ENCODE results near the gene ARPC5. TPM values are rescaled to one million over a fixed set of nuclear protein-coding genes. Genes with fewer than 3 reads are reported as not detected.
"Not testable (repeated sequence)": the region's sequence is repeated elsewhere in the genome, so short reads cannot be mapped to it uniquely, and the experiment has no call there.

ARPC5 gene
- total RNA-seq, 2 experiments from 2014 or later, result 131 to 137 TPM

DNA sequence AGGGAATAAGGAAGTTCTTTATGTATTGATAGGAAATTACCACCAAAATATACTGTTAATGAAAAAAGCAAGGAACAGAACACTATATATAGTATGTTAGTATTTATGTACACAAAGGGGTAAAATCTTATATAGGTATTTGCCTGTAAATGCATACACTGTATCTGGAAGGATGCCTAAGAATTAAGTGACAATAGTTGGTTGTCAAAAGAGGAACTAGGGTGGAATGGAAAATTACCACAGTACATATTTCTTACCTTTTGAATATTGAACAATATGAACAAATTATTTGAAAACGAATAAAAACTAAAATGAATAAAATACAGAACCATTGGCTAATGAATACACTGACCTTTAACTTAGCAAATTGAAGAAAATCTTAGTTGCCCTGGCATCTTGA, 13.6 kb downstream of the ARPC5 start:
- CTCF ChIA-PET, result no interaction called here
- POLR2A ChIA-PET, result no interaction called here

DNA sequence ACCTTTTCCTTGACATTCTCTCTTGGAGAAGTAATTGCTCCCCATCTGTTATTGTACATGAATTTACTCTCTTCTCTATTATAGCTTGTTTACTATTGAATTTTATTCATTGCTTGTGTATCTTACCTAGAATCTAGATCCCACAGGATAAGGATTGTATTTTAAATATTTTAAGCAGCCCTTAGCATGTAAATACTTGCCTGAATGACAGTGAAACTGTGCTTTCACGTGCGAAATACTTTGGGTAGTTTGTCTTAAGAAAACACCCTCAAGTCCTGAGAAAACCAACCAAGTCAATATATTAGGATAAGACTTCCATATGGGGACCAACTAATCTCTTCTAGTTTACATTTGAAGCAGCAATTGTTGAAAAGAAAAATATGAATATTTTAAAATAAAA, 15.3 kb downstream of the ARPC5 start:
- ChIA-PET POLR2A (no interaction called here), CTCF (no interaction called here)

DNA sequence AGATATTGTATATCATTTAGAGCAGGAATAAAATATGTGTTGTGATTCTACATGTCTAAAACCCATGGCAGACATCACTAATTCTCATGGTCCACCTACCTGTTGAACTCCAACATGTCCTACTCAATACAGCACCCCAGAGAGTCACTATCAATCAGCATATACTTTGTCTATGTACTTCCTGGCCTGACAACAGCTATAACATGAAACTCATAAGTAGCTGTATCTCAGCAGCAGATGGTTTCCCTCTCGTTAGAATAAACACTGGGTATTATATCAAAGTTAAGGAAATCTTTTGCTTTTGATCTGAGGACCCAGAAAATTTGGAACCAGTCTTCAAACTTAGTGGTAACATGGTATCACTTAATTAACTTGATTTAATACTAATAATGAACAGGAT, 15.8 kb downstream of the ARPC5 start:
- ChIA-PET CTCF (no interaction called here), POLR2A (no interaction called here)

DNA sequence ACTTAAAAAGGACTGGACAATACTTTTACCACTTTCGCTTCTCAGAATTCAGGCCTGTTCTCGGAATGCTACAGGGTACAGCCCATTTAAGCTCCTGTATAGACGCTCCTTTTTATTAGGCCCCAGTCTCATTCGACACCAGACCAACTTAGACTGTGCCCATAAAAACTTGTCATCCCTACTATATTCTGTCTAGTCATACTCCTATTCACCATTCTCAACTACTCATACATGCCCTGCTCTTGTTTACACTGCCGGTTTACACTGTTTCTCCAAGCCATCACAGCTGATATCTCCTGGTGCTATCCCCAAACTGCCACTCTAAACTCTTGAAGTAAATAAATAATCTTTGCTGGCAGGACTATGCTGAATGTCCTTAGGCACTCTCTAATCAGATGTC, 17.4 kb downstream of the ARPC5 start:
- POLR2A ChIA-PET, CTCF ChIA-PET: not testable (repeated sequence)

DNA sequence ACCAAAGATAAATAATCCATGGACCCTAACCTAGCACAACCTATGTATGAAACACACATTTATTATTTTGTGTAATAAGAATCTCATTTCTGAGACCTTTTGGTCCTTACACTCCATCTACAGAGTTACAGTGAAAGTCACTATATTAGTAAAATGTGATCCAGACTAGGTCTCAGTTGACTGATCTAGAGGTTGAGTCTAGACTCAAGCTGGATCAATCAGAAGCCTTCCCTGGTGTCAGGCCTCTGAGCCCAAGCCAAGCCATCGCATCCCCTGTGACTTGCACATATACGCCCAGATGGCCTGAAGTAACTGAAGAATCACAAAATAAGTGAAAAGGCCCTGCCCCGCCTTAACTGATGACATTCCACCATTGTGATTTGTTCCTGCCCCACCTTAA, 22.6 kb downstream of the ARPC5 start:
- CTCF ChIA-PET, POLR2A ChIA-PET: not testable (repeated sequence)

DNA sequence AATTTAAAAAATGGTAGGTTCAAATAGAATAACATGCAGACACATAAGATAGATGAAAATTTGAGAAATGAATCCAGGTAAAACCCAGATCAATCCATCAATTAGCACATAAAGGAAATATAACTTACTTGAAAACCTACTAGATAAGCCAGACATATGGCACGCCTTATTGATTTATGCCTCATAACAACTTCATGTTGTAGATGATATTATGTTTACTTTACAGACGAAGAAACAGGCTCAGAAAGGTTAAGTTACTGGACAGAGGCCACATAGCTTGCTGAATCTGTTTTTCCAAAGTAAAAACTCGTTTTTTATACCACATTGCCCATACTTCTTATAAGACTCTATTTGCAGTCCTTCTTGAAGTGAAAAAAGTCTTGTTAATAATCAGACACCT, 23.2 kb downstream of the ARPC5 start:
- CTCF ChIA-PET, result no interaction called here
- POLR2A ChIA-PET, result no interaction called here

DNA sequence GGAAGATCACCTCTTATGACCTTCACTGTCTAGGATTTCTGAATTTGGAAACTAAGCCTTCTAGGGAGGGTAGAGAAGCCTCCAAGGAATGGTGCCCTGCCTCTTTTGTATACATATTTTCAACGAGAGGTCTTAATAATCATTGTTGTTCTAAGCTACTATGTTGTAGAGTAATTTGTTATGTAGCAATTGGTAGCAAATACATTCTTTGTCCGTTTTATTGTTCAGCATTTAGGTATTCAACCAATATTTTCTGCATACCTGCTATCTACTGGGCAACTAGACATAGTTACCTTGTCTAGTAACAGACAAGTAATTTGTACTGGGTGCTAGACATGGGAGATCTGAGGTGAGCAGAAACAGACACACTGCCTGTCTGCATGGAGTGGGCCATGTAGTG, 24.6 kb downstream of the ARPC5 start:
- ChIA-PET CTCF (no interaction called here), POLR2A (no interaction called here)

DNA sequence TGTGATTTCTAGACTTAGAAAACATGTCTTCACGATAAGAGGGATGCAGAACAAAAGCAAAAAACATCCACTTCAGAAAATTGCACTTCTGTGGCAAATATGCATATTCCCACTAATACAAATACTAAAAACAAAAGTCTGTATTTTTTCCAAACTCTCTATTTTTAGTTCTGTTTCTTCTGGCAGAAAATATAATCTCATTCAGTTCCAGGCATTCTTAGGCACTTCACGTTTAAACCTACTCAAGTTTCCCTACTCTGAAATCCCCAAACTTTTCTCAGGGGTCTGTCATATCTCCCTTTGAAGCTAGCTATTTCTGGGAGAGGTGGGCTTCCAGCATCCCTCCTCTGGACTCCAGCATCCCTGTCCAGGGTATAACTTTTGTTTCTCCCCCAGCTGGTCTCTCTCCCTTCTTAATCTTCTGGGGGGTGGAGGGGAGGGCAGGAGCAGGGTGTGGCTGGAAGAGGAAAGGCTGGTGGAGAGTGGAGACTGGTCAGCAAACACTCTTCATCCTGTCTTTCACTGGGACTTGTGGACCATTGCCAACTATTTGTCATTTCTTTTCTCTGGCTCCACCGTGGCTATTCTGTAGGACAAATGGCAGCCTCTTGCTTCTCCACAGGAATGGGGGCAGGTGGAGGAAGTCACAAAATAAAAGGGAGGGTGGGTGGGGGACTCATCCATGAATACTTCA, 25.7 kb downstream of the ARPC5 start:
- POLR2A ChIA-PET, result no interaction called here

DNA sequence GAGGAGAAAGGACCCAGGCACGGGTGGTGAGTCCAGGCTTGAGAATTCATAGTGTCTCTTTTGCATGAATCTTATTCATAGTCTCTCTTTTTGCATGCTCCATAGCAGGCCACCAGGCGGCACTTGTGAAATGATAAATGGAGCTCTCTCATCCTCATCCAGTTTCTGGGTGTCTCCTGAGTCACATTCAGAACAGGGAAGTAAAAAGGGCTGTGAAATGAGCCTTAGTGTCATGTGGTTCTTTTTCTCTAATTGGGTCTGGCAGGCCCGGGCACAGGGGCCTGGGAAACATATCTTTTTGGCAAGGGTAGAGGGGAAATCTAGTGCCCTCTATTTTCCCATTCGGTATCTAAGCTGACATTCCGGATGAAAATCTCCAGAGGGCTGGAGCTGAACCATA, 26.3 kb downstream of the ARPC5 start:
- ChIA-PET POLR2A (no interaction called here), CTCF (interaction anchor here (0.5 kb wide), 1 partner anchor 29 kb away, joined by 3 read pairs; no protein-coding TSS in a partner anchor)

More for the DNA sequence above, 25.7 kb downstream of the ARPC5 start:
- CTCF ChIA-PET, result interaction anchor here (0.5 kb wide), 1 partner anchor 30 kb away, joined by 3 read pairs; no protein-coding TSS in a partner anchor

DNA sequence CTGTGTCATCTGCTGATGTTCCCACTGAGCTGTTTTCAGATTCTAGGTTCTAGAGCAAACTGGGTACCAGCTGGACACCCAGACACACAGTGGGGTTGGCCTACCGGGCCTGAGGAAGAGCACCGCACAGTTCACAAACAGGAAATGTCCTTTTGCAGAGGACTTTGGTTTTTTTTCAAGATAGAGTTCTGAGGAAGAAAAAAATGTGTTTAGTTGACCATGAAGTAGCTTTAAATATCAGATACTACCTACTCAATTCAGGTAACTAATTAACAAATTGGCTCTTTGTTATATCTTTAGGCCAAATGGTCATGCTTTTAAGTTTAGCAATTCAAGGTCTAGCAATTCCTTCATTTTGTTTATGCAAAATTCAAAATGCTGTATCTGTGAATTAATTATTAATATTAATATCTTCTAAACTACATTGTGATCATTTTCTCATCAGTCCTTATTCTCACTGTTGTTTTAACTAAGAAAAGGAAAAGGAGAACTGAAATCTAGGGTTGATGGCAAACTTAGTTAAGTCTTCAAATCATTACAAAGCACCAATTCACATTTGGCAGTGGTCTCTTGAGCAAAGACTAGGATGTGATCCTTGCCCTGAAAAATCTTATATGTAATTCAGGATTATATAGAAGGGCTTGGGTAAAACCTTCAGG, 28.1 kb downstream of the ARPC5 start:
- ChIA-PET POLR2A (no interaction called here), CTCF (no interaction called here)

DNA sequence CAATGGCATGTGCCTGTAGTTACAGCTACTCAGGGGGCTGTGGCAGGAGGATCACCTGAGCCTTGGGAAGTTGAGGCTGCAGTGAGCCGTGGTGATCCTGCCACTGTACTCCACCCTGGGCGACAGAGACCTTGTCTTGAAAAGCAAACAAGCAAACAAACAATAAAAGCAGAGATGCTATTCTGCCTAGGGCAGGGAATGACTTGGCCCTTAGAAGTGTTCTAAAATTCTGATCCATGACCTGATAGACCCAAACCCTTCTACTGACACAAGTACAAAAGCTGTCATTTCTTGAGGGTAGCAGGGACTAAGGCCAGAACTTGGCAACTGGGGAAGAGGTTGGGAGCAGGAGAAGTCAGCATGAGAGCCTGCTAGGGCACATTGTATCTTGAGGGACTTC, 29.7 kb downstream of the ARPC5 start:
- ChIA-PET CTCF (no interaction called here), POLR2A (no interaction called here)

DNA sequence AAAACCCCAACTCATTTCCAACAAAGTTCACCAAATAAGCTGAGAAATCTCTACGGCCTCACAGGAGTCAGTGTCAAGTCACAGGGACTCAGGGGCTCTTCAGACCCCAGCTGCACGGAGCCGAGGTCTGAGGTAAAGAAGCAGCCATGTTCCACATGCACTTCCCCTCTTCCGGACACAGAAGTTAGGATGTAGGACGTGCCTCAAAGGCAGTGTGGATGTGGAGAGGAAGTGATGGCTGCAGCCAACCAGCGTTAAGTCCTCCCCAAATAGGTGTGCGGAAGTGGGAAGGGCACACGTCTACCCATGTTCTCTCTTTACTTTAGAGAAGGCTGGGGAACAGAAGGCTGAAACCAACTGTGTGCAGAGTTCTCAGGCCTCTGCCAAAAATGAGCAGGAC, 30.8 kb downstream of the ARPC5 start:
- ChIA-PET POLR2A (no interaction called here), CTCF (no interaction called here)

DNA sequence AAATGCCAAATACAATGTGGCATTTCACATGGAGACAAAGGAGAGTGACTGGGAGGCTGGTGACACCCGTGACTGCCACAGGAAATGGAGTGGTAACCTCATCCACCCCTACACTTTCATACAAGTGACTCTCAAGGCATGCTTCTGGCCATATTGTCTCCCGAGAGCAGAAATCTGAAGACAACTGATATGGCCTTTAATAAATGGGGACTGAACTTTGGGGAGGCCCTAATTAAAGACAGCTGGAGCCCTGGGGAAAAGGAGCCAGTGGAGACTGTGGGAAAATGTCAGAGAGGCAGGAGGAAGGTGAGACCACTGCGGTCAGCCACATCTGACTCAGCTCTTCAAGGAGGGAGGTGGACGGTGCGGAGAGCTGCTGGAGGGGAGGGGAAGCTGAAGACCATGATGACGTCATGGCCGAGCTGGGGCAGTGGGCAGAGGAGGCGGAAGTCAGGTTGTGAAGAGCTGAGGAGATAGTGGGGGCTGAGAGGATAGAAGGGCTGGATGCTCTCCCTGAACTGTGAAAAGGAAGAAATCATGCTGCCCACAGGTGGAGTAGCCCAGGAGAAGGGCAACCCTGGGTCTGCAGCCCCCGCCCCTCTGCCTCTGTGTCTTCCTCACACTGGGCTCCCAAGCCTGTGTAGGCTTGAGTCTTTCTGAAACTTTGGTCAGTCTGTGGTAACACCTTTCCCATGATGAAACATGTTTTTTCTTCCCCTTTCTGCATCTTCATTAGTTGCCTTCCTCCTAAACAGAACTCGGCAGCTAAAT, 31.4 kb downstream of the ARPC5 start:
- POLR2A ChIA-PET, result no interaction called here

DNA sequence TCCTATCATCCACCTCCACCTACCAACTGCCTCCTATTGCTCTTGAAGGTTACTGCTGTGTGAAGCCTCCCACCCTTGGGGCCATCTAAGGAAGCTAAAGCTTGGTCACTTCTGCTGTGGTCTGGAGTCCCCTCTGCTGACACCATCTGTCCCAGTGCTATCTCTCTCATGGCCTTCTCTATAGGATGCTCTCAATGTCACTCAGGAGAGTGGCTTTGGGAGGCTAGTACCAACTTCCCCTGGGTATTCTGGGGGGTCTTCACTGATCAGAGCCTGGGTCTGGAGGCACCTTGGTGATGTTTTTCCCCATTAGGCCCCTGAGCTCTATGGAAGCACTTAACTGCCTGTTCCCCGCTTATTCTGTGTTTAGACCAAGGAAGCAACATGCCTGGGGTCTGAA, 33.1 kb downstream of the ARPC5 start:
- POLR2A ChIA-PET, result no interaction called here
- CTCF ChIA-PET, result no interaction called here

More for the DNA sequence above, 31.4 kb downstream of the ARPC5 start:
- CTCF ChIA-PET, result no interaction called here

DNA sequence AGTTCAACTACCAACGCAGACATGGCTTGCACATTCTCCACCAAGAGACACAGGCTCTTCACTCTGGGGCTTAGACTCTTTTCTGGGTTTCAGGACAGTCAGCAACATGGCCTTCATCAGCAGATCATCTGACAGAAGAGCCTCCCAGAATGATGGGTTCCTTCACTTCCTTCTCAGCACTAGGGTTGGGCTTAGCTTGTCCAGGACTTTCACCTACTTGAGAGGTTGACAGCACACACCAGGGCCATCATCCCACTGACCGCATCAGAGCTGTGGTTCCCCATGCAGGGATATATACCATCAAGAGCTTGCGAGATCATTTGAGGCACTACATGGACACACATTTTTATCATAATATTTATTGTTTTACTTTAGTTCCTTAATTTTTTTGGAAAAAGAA, 34.9 kb downstream of the ARPC5 start:
- ChIA-PET POLR2A (no interaction called here), CTCF (interaction anchor here (1.4 kb wide), 1 partner anchor 10 kb away, joined by 4 read pairs; the partner anchor contains the start of gene NCF2)

DNA sequence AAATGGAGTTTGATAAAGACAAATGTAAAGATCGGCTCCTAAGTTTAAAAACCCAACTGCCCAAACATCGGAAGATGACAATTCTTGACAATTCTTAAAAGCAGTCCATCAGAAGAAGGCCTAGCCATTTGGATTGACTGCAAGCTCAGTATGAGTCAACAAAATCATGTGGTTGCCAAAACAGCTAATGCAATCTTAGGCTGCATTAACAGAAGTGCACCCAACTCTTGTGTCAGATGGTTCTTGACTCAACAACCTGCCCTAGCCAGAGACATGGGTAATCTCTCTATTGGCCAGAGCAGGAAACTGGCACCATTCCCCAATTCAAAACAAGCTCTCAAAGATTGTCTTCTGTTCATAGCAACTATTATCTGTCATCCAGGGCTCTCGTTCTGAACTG, 35.4 kb downstream of the ARPC5 start:
- ChIA-PET CTCF (interaction anchor here (1.4 kb wide), 1 partner anchor 10 kb away, joined by 4 read pairs; the partner anchor contains the start of gene NCF2), POLR2A (no interaction called here)

DNA sequence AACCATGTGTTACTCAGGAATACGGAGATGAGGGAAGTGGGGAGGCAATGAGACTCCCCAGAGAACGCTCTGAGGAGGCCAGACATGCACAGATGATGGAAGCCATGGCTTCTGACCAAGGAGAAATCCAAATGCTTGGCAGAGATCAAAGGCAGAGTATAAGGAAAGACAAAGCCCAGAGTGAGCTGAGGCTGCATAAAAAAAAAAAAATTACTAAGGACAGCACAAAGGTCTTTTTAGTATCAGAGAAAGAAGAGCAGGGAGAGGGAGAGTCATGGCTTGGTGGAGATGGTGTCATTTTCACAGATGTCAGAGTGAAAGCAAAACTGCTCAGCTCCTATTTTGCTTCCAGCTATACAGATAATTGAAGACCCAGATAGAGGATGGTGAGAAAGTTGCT, 37.2 kb downstream of the ARPC5 start:
- ChIA-PET POLR2A (no interaction called here), CTCF (interaction anchor here (0.8 kb wide), 1 partner anchor 86 kb away, joined by 3 read pairs; no protein-coding TSS in a partner anchor)

DNA sequence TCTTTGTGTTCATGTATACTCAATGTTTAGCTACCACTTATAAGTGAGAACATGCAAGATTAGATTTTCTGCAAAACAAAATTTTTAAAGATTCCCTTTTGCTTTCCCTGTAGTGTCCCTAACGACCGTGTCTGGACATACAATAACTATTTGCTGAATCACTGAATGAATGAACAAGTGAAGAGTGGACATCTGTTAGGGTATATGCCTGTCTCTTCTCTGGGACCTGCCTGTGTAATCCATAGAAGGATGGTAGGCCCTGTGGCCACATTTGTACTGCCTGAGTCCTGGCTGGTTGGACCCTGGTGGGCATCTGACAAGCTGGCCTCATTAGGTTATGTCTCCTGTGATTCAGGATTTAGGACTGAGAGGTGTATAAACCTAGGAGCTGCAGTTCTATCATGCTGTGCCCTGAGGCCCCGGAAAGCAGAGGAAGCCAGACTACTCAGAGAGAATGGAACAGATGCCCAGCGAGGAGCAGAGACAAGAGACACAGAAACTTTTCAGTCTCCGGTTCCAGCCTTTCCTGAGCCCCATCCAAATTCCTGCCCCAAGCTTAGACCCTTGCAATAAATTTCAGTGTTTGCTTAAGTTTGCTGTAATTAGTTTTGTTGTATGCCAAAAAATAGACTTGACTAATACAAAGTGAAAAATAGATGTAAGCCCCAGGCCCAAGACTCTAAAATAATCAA, 37.8 kb downstream of the ARPC5 start:
- POLR2A ChIA-PET, result no interaction called here

DNA sequence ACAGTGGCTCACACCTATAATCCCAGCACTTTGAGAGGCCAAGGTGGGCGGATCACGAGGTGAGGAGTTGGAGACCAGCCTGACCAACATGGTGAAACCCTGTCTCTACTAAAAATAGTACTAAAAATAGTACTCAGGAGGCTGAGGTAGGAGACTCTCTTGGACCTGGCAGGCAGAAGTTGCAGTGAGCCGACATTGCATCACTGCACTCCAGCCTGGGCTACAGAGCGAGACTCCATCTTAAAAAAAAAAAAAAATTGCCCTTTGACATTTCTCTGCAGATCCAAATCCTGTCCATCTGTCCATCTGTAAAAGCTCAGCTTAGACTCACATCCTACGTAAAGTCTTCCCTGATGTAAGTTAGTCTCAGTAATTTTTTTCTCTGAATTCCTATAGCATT, 39.1 kb downstream of the ARPC5 start:
- ChIA-PET POLR2A (no interaction called here), CTCF (interaction anchor here (0.7 kb wide), 1 partner anchor 43 kb away, joined by 3 read pairs; no protein-coding TSS in a partner anchor)

More for the DNA sequence above, 37.8 kb downstream of the ARPC5 start:
- CTCF ChIA-PET, result interaction anchor here (0.8 kb wide), 1 partner anchor 87 kb away, joined by 3 read pairs; no protein-coding TSS in a partner anchor

DNA sequence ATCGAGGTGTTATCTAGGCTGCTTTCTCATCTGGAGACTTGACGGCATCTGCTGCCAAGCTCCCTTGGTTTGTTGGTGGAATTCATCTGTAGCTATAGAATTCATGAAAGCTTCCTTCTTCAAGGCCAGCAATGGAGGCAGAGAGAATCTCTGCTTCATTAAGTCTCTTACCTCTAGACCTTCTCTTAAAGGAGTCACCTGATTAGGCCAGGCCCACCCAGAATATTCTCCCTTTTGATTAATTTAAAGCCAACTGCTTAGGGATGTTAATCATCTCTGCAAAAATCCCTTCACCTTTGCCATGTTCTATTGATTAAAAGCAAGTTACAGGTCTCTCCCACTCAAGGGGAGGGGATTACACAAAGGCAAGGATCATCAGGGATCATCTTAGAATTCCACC, 40.0 kb downstream of the ARPC5 start:
- ChIA-PET POLR2A (no interaction called here), CTCF (no interaction called here)
